ENCODE results near the gene CAMTA1.

CAMTA1 gene

DNA sequence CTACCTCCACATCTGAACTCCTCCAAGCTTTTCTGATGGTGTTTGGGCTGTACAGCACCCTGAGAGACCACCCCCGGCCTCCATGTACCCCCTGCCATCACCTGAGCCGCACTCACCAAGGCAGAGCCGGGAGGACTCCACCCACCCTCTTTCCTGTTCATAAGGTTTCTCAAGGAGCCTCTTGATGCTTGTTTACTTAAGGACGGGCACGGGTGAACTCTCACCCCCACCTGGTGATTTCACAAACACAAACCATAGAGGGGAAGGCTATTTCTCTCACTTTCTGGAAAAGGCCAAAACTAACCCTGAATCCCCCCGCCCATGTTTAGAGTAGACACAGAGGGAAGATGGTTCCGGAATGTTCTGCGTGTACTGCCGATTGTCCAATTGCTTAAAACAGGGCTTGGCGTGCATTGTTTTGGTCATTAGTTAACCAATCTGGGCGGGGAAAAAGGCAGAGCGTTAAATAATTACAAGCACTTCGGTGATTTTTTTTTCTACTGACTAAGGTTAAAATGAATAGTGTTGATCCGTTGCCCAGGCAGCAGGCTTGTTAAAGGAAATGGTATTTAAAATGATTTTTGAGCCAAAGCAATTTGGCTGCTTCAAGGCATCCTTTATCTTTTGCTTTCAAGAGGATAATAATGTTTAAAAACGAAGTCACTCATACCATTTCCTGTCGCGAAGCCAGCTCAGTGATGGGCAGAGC is 706.0 kb downstream of the CAMTA1 start:
- no peak for DNase-seq

DNA sequence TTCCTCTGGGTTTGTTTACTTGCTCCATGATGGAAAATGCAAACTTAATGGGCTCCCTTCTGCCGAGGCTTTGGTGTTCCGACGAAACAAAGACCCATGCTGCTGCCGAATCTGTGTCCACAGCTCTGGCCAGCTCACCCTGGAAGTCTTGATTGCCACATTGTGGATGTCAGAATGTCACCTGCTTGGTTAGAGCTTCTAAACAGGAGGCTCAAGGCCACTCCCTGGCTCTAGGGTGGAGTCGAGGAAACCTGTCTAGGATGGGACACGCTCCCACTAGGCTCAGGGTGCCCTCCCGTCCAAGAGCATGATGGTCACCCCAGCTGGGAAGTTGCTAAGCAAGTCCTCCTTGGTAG is 706.5 kb downstream of the CAMTA1 start:
- no peak for DNase-seq

DNA sequence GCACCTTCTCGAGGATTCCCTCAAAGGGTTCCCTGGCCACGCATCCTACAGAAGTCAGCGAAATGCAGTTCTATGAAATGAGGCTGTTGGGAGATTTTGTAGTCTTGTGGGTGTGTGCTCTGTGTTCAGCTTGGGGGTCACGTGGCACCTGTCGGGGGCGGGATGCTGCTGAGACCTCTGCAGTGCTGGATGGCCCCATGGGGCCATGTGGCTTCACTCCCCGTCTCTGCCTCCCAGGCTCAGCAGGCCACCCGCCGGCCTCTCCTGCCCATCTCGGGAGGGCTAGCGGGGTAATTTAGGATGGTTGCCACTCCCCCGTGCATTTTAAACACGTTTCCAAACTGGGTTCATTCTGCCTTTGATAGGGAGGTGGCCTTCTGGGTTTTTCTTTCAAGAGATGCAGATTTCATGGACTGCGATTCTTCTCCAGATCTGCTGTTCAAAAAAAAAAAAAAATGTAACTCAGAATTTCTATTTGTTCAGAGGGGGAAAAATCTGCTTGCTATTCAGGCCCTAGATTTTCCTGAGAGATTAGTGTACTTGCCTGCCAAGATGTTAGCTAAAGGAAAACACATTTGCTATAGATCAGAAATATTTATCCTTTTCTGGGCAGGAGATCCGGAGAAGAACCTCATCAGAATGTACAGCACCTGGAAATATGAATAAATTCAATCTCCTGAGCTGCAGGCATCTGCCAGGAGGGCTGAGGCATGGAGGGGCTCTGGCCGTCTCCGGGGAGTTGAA is 708.6 kb downstream of the CAMTA1 start:
- no peak for DNase-seq

DNA sequence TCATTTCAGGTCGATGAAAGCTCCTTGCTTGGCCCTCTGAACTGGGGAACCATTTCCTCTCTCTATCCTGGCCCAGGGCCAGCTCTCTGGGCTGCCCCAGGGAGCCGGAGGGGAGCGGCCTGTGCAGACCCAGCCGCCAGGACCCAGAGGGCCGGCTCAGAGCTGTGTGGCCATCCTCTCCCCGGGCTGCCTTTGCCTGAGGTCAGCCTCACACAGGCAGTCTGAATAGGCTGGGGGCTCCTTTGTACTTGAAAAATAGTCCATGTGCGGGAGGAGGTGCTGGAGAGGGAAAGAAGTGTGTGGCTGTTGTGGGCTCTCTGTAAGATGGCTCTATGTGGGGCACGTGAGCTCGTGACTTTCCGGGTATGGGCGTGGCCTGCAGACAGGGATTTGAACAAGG is 710.7 kb downstream of the CAMTA1 start:
- no peak for DNase-seq

DNA sequence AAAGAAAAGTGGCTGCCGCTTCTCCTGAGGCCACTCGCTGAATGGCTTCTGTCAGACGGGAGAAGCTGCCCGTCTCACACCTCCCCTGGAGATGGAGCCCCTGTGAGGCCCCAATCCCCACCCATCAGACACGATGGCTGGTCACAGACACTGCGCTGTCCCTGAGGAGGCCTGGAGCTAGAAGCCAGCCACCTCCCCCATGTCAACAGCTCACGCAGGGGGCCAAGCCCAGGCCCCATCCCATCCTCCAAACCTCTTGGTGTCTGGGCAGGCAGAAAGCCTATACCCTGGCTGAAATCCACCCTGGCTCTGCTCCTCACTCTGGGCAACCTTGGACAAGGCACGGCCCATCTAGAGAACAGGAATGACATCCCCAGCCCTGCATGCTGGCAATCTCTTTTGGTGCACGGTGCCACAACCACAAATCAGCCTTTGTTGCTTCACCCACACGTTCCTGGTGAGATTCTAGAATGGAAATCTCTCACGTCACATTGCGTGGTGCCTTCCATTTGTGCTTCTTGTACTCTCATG is 711.9 kb downstream of the CAMTA1 start:
- no peak for DNase-seq

DNA sequence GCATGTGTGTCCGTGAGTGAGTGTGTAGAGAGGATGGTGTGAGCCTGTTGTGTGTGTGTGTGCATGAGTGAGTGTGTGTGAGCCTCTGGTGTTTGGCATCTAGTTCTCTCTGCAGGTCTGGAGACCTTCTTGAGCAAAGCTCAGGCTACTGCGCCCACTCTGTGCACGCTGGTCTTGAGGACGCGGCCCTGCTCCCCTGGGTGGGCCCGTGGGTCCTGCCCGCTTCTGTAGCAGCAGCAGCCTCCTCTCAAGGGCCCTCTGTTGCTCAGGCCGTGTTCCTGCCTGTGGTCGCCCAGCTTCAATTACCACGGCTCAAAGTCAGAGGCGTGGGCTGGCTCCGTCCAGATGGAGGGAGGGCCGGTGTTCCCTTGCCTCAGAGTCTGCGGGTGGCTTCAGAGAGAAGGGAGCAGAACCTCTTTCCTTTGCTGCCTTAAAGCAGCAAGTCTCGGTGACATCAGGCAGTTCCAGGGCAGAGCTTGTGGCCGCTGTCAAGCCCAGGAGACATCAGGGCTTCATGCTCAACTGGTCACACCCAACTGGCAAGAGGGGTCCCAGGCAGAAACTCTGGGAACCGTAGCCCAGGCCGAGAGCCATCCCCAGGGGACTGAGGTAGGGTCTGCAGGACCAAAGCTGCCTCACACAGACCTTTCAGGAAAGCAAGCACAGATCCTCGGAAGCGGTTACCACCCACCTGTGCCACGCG is 715.3 kb downstream of the CAMTA1 start:
- DNase-seq, result no peak

DNA sequence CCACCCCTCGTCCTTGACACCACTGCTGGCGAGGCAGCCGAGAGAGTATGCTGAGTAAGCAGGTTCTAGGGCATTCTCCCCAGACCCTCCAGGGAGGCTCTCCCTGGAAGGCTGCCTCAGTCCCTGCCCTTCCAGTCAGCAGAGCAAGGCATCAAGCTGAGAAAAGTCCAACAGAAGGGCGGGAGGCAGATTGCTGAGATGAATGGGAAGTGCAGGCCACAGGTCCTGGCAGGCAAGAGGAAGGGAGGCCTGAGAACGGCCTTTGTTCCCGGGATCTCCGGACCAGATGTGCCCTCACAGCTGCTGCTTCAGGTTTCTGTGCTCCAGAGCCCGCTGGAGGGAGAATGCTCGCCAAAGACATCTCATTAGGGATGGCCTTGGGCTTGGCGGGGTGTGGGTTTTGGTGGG is 715.8 kb downstream of the CAMTA1 start:
- no peak for DNase-seq

DNA sequence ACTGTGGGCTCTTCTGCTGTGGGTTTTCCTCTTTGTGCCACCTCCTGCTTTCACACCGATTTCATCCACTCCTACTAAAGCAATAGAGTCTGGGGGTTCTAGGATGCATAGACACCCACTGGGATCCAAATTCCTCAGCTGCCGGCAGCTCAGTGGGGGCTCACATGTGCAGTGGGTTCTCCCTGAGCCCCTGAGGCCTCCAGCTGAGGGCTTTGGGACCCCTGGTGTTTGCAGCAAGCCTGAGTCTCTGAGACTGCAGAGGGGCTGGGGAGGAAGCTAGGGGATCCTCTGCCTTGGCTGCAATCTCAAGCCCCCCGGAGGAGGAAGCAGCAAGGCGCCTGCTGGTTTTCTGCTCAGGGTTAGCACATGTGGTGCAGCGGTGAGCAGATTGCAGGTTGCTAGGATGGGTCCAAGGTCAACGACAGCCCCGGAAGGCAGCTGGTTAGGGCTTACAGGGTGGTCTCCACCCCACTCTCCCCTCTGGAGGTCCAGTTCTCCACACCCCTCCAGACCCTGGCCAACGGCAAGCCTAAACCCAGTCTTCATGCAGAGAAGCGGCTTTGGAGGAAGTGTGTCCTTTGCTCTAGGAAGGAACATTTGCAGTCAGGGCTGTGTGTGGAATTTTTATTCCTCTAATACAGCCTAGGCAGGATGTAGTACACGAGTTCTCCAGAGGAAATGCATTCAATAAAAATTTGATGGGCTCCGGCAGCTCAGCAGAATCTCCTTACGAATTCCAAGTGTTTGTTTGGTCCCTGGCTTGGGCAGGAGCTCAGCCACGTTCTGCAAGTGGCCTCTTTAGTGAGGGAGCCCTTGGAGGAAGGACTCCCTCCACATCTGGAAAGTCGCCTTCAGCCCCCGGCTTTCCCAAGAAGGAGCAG is 716.7 kb downstream of the CAMTA1 start:
- DNase-seq, result no peak

DNA sequence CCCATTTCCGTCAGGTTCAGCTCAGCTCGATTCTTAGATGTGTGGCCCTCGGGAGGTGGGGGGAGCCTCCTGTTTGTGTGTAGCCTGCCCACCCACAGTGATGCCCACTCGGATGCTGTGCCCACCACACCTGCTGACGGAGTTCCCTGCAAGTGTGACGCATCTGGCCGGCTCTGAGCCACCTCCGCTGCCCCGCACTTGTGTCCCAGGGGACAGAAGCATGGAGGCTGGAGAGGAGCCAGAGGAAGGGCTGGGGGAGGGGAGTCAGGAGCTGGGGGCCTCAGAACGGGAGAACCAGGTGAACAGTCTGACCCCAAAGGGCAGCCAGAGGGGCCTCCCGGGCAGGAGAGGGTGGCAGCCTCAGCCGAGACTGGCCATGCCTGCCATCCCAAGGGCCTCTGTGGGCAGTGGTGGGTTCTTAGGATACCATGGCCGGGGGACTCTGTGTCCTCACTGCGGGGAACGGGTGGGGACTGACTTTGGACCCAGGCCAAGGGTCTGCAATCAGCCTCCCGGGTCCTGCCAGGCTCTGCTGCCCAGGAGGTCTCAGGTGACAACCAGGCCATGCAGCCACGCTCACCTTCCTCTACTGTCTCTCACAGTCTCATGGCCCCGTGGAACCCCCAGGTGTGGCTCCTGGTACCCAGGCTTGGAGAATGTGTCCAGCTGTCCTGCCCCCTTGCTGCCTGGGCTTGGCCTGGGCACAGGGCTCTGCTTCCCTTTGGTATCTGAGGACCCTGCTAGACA is 718.6 kb downstream of the CAMTA1 start:
- no peak for DNase-seq

DNA sequence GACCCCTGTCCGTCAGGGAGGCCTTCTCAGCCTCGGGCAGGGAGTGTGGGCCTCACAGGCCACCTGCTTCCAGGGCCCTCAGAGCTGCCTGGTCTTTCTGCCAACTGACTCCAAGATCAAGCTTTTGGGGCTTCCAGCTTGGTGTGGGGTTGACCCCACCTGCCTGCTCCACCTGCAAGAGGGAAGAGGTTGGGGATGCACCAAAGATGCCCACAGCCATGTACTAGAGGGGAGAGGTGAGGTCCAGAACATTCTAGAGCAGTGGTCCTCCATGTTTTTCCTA is 719.1 kb downstream of the CAMTA1 start:
- no peak for DNase-seq

DNA sequence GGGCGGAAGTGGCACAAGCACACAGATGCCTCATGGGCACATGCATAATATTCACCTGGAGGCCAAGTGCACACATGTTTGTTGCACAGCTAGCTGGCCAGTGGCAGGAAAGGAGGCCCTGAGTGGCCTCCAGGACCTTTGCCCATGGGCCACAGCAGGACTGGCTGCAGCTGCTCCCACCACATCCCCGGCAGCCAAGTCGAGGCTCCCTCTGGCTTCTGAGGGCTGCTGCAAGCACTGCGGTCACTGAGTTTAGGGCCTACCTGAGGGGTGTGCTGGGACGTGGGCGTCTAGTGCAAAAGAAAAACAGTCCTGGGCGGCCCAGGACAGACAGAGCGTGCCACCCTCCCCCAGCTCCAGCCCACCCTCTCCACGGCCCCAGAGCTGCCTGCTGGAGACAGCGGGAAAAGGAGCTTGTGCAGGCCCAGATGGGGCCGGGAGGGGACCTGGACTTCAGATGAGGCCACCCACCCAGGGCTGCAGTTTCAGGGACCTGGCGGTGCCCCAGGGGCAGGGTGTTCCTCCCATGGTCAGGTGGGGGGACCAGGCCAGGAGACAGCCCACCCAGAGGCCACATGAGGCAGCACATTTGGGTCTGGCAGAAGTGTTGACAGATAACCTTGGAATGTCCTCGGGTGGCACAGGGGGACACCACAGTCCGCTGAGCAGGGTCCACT is 720.0 kb downstream of the CAMTA1 start:
- DNase-seq, result no peak

DNA sequence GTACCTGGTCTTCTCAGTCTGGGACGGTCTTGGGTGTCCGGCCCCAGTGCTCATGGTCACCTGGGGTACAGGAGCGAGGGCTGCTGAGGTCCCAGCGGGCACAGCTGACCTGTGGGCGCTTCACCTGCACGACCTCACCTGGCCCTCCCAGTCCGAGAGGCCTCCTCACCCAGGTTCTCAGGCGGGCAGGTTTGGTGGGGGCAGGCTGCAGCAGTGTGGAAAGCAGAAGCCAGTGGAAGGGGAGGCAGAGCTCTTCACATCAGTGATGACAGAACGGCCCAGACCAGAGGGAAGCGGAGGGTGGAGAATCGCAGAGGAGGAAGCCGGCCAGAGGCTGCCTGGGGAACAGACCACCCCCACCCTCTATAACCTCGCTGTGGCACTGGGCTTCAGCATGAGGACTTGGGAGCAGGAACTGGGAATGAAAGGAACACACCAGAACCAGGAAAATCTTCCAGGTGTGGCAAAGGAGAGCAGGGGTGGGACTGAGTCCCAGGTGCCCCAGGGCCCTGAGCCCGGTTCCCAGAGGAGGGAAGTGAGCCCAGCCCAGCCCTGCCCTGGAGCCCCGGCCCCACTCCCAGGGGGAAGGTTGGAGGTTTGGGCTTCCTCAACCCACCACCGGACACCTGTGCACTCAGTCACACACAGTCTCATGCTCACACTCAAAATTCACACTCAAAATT is 720.7 kb downstream of the CAMTA1 start:
- no peak for DNase-seq

DNA sequence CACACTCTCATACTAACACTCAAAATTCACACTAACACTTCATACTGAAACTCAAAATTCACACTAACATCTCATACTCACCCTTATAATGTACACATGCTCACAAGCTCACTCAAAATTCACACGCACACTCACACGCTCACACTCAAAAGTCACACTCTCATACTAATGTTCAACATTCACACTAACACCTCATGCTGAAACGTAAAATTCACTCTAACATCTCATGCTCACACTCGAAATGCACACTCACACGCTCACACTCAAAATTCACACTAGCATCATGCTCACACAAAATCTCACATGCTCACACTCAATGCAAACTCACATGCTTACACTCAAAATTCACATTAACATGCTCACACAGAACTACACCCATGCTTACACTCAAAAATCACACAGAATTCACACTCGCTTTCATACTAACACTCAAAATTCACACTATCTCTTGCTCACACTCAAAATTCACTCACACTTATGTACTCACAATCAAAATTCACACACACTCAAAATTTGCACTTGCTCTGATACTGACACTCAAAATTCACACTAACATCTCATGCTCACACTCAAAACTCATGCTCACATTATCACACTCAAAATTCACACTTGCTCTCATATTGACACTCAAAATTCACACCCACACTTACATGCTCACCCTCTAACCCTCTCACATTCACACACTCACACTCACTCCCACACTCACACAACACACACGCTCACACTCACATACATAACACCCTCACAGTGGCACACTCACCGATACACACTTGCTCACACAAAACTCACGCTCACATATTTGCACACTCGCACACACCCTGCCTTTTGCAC is 721.4 kb downstream of the CAMTA1 start:
- DNase-seq, result no peak

DNA sequence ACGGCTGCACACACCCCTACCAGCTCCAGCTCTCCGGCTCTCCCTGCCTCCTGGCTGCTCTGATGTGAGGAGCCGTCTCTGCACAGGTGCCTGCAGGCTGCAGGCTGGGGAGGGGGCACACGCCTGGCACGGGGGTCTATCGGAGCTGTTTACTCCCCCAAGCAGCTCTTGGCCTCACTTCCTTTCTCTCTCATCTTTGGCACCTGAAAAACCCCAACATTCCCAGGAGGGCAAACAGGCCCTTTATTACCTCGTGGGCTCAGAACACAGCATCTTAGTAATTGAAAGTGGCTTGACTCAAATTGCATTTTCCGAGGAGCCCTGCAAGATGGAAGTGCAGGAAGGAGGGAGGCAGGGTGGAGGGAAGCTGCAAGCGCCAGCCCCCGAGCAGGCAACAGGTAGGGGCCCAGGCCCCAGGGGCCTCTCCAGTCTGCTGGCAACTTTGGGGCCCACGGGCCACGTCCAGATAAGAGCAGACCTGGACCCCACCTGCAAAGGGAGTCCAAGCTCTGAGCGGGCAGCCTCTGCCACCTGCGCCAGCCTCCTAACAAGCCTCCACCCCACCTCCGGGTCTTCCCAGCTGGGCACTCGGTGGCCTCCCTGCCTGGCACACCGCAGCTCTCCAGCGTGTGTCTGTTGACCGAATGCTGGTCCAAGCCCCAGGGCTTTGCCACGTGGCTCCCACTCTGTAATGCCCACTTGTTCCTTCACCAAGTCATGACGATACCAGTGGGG is 722.2 kb downstream of the CAMTA1 start:
- DNase-seq, result no peak

DNA sequence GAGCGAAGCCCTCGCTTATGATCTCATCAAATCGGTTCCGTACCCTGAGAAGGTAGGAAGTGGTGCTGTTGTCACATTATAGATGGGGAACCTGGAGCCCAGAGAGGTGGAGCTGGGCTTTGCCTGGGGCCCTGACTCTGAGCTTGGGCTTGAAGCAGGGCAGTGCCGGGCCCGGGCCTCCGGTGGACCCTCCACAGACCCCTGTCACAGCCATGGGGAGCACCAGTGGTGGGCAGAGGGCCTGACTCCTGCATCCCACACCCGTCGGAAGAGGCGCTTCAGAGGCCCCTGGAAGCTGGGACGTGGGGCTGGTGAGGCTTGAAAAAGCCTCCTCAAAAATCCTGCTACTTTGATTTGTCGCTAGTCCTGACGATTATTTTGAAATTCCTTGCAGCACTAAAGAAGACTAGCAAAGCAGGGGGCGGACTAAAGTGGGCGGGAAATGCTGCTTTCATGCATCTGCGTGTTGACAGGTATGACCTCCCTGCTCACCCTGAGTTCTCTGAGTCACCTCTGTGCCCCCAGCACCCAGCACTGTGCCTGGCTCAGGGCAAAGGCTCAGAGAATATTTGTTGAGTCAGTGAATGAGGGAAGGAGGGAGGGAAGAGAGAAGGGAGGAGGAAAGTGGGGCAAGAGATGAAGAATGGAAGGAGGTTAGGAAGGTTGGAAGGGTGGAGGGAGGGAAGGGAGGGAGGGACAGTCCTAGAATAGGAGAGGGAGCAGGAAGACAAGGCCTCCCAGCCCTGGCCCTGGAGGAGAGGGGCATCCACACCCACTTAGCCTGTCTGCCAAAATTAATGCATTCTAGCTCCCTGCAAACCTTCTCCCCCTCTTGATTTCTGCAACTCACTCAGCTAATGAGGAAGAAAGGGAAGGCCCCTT is 723.0 kb downstream of the CAMTA1 start:
- no peak for DNase-seq

DNA sequence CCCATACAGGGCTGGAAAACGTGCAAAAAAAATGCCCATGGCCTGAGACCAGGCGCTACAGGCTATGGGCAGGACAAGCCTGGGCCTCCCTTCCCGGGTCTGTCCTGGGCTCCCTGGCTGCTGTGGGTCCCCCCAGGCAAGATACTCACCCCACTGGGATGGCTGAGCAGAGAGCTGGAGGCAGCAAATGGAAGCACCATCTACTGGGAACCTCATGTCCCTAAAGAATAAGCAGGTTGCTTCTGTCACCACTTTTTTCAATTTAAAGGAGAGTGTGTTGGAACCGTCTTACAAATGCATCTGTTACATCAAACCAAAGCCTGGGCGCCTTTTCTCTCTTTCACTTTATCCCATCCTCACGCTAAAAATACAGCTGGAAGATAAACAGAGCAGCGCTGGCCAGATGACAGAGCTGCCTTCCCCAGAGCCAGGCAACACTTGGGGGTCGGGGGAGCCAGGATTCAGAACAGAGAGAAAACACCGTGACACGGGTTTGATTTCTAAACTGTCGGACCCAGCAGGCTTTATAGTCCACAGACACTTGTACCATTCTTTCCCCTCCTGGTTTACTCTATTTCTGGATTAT is 723.8 kb downstream of the CAMTA1 start:
- no peak for DNase-seq

DNA sequence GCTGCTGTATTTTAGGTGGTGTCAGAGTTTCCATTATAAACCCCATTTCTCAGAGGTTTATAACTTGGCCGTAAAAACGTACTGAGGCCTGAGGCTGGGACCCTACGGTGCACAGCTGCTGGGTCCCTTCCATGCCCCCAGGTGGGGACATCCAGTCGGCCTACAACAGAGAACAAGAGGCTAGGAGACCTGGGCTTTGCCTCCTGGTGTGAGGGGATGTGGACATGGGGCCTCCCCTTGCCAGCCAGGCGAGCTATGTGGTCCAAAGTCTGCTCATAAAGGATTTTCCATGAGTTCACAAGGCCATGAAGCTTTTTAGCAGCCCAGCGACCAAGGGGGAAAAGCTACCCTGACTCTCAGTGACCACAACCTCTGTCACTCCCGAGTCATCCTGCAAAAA is 724.3 kb downstream of the CAMTA1 start:
- DNase-seq, result no peak

DNA sequence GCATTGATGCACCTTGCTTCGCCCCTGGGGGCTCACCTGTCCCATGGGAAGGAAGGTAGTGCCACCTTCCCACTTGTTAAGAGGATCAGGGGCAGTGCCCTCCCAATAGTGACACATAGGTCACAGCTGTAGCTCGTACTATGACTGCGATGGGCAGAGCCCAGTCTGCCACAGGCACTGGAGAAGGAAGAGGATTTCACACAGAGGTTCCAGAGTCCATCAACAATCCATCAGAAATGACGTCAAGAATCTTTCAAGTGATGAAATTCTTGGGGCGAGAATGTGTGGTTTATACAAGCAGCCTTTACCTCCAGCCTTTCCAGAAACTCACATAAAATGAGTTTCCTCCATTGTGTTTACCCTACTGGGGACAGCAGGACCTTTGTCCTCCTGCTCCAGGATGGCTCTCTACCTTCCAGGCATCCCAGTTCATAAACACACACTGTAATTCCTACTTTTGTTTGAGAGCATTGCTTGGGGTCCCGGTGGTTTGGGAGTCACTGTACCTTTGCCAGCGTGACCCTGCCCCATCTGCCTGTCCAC is 725.2 kb downstream of the CAMTA1 start:
- DNase-seq, result no peak

Measured in right forelimb (tissue), 1 donor.